Measurements from ENCODE around the gene UPK3A.

Gene UPK3A

GRCh38 chr22:45328822-45329529 lies 44.2 kb downstream of the UPK3A start:
- Histone ChIP-seq H3K27me3 (no peaks in the 10 kb centered on the region), H3K4me3 (no peak overlapping the region), H3K4me2 (no peak overlapping the region), H3K27ac (no peak overlapping the region), H3K9ac (no peak overlapping the region), H3K9me3 (no peaks in the 10 kb centered on the region), H4K20me1 (peaks cover 38% of the 10 kb centered on the region), H3K4me1 (0 out of 2 replicates have a peak, but pooled peaks cover 2% of the 10 kb centered on the region), H3K36me3 (peaks cover 95% of the 10 kb centered on the region)
- TF ChIP-seq Cebpa-rat (IDR thresholded peaks at IDR 0.05) = no peak

- no peak overlapping the region for H3K4me3 ChIP-seq
- TF ChIP-seq Cebpa-rat (IDR thresholded peaks at IDR 0.05) = no peak
- H3K27me3 ChIP-seq = no peaks in the 10 kb centered on the region
- peaks cover 32% of the 10 kb centered on the region for H4K20me1 ChIP-seq
- H3K27ac ChIP-seq = no peak overlapping the region
- H3K4me2 ChIP-seq = no peak overlapping the region
- H3K9me3 ChIP-seq = no peaks in the 10 kb centered on the region
- H3K36me3 ChIP-seq = peaks cover 95% of the 10 kb centered on the region
- H3K9ac ChIP-seq = no peak overlapping the region
- H3K4me1 ChIP-seq = no peaks in the 10 kb centered on the region
Observed at GRCh38 chr22:45329530-45329936, 44.8 kb downstream of the UPK3A start.

GRCh38 chr22:45330548-45330947 lies 45.8 kb downstream of the UPK3A start:
- no peak overlapping the region for H3K4me3 ChIP-seq
- no peaks in the 10 kb centered on the region for H3K27me3 ChIP-seq
- no peaks in the 10 kb centered on the region for H3K4me1 ChIP-seq
- no peak overlapping the region for H3K27ac ChIP-seq
- H3K4me2 ChIP-seq = no peak overlapping the region
- peaks cover 22% of the 10 kb centered on the region; the same call in 1 of the 2 replicates for H4K20me1 ChIP-seq
- no peaks in the 10 kb centered on the region for H3K9me3 ChIP-seq
- no peak overlapping the region for H3K9ac ChIP-seq
- no peak for TF ChIP-seq Cebpa-rat (IDR thresholded peaks at IDR 0.05)
- peaks cover 95% of the 10 kb centered on the region for H3K36me3 ChIP-seq

- H3K9ac ChIP-seq = no peak overlapping the region
- no peak for TF ChIP-seq Cebpa-rat (IDR thresholded peaks at IDR 0.05)
- no peak overlapping the region for H3K27ac ChIP-seq
- H3K9me3 ChIP-seq = no peaks in the 10 kb centered on the region
- H3K4me1 ChIP-seq = peaks cover 8% of the 10 kb centered on the region
- H3K4me2 ChIP-seq = no peak overlapping the region
- H4K20me1 ChIP-seq = peaks cover 19% of the 10 kb centered on the region; the same call in 1 of the 2 replicates
- no peak overlapping the region for H3K4me3 ChIP-seq
- H3K36me3 ChIP-seq = peaks cover 97% of the 10 kb centered on the region
- H3K27me3 ChIP-seq = no peaks in the 10 kb centered on the region
Observed at GRCh38 chr22:45331486-45331885, 46.7 kb downstream of the UPK3A start.

GRCh38 chr22:45332001-45332400 lies 47.3 kb downstream of the UPK3A start:
- Histone ChIP-seq H3K36me3 (peaks cover 94% of the 10 kb centered on the region), H3K9me3 (no peaks in the 10 kb centered on the region), H3K9ac (no peak overlapping the region), H3K4me2 (no peak overlapping the region), H3K4me1 (peaks cover 13% of the 10 kb centered on the region), H3K27me3 (no peaks in the 10 kb centered on the region), H4K20me1 (peaks cover 18% of the 10 kb centered on the region; the same call in 1 of the 2 replicates), H3K27ac (no peak overlapping the region), H3K4me3 (no peak overlapping the region)
- no peak for TF ChIP-seq Cebpa-rat (IDR thresholded peaks at IDR 0.05)

- no peak overlapping the region for H3K27ac ChIP-seq
- H3K9ac ChIP-seq = no peak overlapping the region
- no peak overlapping the region for H3K4me3 ChIP-seq
- no peaks in the 10 kb centered on the region for H3K9me3 ChIP-seq
- H4K20me1 ChIP-seq = 0 out of 2 replicates have a peak, but pooled peaks cover 13% of the 10 kb centered on the region
- peaks cover 33% of the 10 kb centered on the region for H3K4me1 ChIP-seq
- H3K4me2 ChIP-seq = no peak overlapping the region
- no peaks in the 10 kb centered on the region for H3K27me3 ChIP-seq
- H3K36me3 ChIP-seq = peaks cover 91% of the 10 kb centered on the region
- no peak for TF ChIP-seq Cebpa-rat (IDR thresholded peaks at IDR 0.05)
Observed at GRCh38 chr22:45334068-45334467, 49.3 kb downstream of the UPK3A start.

GRCh38 chr22:45334528-45334927 lies 49.8 kb downstream of the UPK3A start:
- Histone ChIP-seq H3K4me1 (peaks cover 33% of the 10 kb centered on the region), H3K27ac (no peak overlapping the region), H4K20me1 (0 out of 2 replicates have a peak, but pooled peaks cover 13% of the 10 kb centered on the region), H3K4me2 (no peak overlapping the region), H3K4me3 (no peak overlapping the region), H3K9me3 (no peaks in the 10 kb centered on the region), H3K36me3 (peaks cover 91% of the 10 kb centered on the region), H3K27me3 (no peaks in the 10 kb centered on the region), H3K9ac (no peak overlapping the region)
- no peak for TF ChIP-seq Cebpa-rat (IDR thresholded peaks at IDR 0.05)

- Histone ChIP-seq H3K36me3 (peaks cover 91% of the 10 kb centered on the region), H4K20me1 (0 out of 2 replicates have a peak, but pooled peaks cover 13% of the 10 kb centered on the region), H3K27me3 (no peaks in the 10 kb centered on the region), H3K4me2 (no peak overlapping the region), H3K27ac (no peak overlapping the region), H3K9me3 (no peaks in the 10 kb centered on the region), H3K4me3 (no peak overlapping the region), H3K4me1 (peaks cover 33% of the 10 kb centered on the region), H3K9ac (no peak overlapping the region)
- TF ChIP-seq Cebpa-rat (IDR thresholded peaks at IDR 0.05) = no peak
Observed at GRCh38 chr22:45335021-45335818, 50.5 kb downstream of the UPK3A start.

- no peaks in the 10 kb centered on the region for H3K27me3 ChIP-seq
- peaks cover 91% of the 10 kb centered on the region for H3K36me3 ChIP-seq
Observed at GRCh38 chr22:45335854-45336522, 51.2 kb downstream of the UPK3A start.

More at GRCh38 chr22:45335854-45336522, 51.2 kb downstream of the UPK3A start:
- Histone ChIP-seq H3K27ac (peak overlapping the region; percentile 58; the same call in 1 of the 2 replicates), H3K4me2 (peak overlapping the region; percentile 56), H3K9ac (no peak overlapping the region), H3K4me1 (peaks cover 33% of the 10 kb centered on the region), H3K9me3 (no peaks in the 10 kb centered on the region), H3K4me3 (no peak overlapping the region), H4K20me1 (0 out of 2 replicates have a peak, but pooled peaks cover 7% of the 10 kb centered on the region)
- TF ChIP-seq Cebpa-rat (IDR thresholded peaks at IDR 0.05) = no peak
